NCI-H2171 (cell line): ENCODE data around the gene DDX31.

Source experiments
- DNase-seq: peaks from one replicate; lab custom pipeline; 2025; lab: John Stamatoyannopoulos, UW

DDX31 gene

DNA sequence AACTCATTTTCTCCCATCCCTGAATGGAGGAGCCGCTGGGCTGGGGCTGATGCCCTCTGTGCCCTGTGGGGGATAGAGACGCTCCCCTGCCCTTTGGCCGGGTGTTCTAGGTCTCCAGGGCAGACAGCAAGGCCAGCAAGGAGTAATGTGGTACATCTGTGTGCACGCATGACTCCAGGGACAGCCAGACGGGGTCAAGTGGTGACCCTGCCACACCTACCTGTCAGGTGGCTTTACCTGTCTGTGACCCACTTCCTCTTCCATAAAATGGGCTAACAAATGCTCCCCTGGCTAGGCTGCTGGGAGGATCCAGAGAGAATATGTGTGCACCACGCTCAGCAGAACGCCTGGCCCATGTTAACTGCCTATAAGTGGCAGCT lies 122.7 kb downstream of the DDX31 start:
- DNase-seq, result no peak

DNA sequence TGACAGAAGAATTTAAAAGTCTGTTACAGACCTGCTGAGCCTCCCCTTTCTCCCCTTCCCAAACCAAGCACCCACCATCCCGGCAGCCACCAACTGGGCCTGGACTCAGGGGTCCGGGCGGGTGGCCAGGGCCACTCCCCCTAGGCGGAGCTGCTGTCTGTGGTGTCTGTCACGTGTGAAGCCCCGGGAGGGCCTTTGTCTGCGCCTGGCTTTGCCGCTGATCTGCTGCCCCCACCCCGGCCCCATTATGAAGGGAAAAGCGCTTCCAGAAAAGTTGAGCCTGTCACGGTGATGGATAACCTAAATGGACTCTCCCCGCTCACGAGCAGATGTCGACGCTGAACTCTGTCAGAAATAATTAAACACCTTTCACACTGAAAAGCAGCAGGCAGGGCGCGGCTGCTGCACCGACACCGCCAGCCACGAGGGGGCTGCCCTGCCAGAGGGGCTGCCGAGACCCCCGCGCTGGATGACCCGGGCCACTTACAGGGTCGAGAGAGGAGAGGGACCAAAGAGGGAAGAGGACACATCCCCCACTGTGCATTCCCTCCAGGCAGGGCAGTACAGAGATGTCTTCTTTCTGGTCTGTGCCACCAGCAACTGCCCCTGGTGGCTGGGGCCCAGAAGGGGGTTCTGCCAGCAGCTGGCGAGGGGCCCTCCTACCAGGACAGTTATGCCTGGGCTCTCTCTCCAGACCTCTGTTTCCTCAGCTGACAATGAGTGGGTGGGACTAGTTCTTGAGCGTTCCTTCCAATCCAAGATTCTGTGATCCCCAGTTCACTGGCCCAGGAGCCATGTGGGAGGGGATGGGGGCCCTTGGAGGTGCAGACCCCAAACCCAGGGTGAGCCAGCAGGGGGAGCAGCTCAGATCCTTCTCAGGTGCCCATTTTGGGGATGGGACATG lies 123.4 kb downstream of the DDX31 start:
- DNase-seq, result peak; percentile 94

DNA sequence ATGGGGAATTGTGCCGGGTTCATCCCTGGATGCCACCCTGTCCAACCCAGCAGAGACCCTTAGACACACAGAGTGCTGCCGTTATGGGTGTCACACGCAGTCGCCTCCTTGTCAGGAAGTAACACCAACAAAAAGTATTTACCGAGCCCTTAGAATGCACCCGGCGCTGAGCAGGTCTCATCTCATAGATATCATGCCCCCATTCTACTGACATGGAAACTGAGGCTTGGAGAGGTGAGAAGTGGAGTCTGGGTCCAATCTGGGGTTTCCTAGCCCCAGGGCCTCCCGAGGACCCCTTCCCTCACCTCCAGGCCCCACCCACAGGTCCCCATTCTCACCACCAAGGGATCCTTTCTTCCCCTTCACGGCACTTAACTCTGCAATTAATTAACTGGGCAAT lies 124.2 kb downstream of the DDX31 start:
- DNase-seq, result no peak

- DNase-seq, result no peak
These were observed 125.8 kb downstream of the DDX31 start for GRCh38 chr9:132543960-132544359.

DNA sequence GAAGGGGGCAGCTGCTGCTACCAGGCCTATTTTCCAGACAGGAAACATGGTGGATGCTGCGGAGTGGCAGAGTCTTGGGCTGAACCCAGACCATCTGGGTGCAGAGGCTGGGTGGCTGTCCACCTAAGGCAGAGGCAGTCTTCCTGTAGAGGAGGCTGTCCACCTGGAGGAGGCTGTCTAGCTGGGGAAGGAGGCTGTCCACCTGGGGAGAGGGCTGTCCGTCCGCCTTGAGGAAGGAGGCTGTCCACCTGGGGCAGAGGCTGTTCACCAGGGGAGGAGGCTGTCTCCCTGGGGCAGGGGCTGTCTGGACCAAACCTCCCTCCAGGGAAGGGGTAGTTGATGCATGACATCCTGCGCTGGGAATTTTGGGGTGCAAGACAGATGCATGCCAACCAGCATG lies 126.5 kb downstream of the DDX31 start:
- DNase-seq, result no peak
